IPS-18c (cell line): ENCODE results near the gene MMRN2.
A peak's percentile ranks its signal among the peaks of the same experiment; 100 is the strongest.
"Not testable (repeated sequence)": the region's sequence is repeated elsewhere in the genome, so short reads cannot be mapped to it uniquely, and the experiment has no call there.

Experiments
- H3K4me3 ChIP-seq: 2 replicates; pipeline ENCODE4 v1.7.0; 2013; ENCODE audit warnings: low read depth, mild to moderate bottlenecking, low read length, moderate library complexity; ENCODE audit not compliant: insufficient read depth
- H3K9me3 ChIP-seq: one replicate; pipeline ENCODE4 v1.6.1; 2013; ENCODE audit warnings: mild to moderate bottlenecking, low read length, moderate library complexity; ENCODE audit not compliant: control insufficient read depth, insufficient read depth

Gene MMRN2

DNA sequence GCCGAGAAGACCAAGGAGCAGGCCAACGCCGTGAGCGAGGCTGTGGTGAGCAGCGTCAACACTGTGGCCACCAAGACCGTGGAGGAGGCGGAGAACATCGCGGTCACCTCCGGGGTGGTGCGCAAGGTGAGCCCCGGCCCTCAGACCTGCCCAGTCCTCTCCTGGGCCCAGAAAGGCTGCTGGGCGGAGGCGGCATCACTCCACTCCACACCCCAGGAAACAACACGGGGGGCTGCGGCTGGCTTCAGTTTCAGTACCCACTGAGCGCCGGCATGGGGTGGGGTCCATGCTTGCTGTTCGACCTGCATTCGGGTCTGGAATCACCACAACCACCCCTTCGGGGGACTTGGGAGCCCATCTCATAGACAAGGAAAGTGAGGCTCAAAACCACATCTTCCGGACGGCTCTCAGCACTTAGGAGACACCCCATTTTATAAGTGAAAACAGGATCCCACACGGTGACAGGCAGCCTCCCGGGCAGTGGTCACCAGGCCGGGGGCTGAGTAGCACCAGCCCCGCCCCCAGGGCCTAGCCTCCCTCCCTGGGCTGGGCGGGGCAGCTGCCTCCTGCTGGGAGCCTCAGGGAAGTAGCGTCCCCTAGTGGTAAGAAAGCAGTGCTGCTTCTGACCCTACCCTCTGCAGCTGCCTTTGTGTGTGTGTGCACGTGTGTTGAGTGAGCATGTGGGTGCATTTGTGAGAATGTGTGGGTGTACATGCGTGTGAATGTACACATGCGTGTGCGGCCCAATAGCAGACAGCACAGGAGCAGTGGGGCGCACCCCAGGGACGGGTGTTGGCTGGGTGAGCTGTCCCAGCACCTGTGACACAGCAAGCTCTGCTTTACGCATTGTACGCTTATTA, 2.8 kb upstream of the MMRN2 start:
- H3K9me3 ChIP-seq, result no peaks in the 10 kb centered on the region
- H3K4me3 ChIP-seq, result no peak overlapping the region; the same call in 1 of the 2 replicates

DNA sequence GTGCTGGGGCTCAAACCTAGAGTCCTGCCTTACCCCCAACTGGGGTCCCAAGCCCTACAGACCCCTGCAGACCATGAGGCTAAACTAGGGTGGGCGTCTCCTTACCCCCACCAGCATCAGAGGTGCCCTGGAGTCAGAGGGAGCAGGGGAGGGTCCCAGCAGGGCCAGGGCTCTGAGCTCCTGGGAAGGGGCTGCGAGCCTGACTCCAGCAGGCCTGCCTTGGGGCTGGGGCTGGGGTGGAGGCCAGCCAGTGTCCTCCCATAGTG, 2.3 kb upstream of the MMRN2 start:
- Histone ChIP-seq H3K9me3 (no peaks in the 10 kb centered on the region), H3K4me3 (no peak overlapping the region; the same call in 1 of the 2 replicates)

DNA sequence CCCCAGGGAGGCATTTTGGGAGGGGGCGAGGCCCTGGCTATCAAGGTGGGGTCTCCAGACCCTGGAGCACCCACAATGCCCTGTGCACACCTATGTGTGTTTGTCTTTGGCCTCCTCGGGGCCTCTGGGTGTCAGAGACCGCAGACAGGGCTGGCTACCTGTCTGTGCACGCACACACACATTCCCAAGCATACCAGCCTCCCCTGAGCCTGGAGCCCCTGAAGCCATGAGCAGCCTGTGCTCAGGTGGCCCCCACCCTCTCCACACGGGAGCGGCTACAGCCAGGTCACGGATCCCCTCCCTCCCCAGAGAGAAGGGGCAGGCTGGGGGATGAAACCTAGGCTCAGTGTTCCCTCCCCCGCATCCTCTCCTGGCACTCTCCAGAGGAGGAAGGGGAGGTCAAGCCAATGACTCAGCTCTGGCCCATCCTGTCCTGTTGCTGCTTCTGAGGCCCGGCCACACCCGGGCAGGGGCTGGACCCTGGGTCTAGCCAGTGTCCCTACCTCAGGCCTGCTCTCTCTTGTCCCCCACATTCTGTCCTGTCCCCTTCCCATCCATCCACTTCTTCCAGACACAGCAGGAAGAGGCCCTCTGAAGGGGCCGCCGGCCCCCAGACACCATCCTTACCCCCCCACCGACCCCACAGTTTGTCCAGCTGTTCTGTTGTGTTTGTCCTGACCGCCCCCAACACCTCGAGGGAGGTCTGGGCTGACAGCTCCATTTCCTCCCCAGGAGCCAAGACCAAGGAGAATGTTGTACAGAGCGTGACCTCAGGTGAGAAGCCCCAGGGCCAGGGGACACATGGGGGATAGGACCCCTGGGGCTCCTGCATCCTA, 1.7 kb upstream of the MMRN2 start:
- Histone ChIP-seq H3K4me3 (no peak overlapping the region; the same call in 1 of the 2 replicates), H3K9me3 (no peaks in the 10 kb centered on the region)

DNA sequence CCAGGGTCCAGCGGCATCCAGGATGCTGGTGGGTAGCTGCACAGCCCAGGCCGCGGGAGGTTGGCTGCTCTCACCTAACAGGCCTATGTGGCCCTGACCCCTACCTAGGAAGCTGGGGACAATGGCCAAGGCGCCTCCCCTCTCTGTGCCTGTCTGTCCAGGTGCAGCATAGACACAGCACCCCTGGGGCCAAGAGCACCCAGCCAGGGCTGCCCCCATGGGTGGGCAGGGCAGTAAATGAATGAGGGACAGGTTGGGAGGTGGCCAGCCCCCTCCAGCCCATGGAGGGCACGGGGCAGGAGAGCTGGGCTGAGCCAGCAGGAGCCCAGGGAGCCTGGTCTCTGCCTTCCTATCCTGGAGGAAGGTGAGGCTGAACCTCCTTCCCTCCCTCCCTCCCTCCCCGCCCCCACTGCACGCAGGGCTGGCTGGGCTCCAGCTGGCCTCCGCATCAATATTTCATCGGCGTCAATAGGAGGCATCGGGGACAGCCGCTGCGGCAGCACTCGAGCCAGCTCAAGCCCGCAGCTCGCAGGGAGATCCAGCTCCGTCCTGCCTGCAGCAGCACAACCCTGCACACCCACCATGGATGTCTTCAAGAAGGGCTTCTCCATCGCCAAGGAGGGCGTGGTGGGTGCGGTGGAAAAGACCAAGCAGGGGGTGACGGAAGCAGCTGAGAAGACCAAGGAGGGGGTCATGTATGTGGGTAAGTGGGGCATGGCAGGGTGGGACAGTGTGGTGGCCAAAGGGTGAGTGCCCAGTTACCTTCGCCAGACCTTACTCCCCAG, 893 bp upstream of the MMRN2 start, which contains the start of gene SNCG:
Gene SNCG (plus strand): TSS at position 484 of the 785 bp plus-strand sequence. CDS start 99 bp downstream, at position 583.
- H3K4me3 ChIP-seq, result no peak within 1 kb of the TSS; the same call in 1 of the 2 replicates

DNA sequence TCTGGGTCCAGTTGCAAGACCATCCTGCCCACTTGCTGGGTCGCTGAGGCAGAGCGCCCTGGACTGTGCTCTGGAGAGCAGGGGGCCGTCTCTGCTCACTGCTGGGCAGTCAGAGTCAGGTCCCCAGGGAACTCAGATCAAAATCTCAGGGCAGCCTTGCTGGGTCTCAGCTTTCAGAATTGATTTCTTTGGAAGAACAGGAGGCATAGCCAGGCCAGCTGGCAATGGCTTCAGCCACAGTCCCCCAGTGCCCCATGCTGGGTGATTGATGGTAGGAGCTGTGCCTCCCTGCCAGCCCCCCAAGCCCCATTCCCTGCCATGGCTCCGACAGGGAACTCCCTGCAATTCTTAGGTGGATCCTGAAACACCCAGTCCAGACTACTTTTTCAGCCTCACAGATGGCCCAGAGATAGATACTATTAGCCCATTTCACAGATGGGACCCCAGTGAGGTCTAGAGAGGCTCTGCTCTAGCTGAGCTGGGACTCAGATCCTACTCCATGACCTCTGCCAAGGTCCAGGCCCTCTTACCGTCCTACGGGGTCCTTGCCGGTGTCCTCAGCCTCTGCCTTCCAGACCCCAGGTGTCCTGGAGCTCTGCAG, 467 bp downstream of the MMRN2 start:
- Histone ChIP-seq H3K4me3 (no peak overlapping the region), H3K9me3 (peaks cover 2% of the 10 kb centered on the region)

More for the DNA sequence above, 893 bp upstream of the MMRN2 start, which contains the start of gene SNCG:
- H3K9me3 ChIP-seq, result no peaks in the 10 kb centered on the region

DNA sequence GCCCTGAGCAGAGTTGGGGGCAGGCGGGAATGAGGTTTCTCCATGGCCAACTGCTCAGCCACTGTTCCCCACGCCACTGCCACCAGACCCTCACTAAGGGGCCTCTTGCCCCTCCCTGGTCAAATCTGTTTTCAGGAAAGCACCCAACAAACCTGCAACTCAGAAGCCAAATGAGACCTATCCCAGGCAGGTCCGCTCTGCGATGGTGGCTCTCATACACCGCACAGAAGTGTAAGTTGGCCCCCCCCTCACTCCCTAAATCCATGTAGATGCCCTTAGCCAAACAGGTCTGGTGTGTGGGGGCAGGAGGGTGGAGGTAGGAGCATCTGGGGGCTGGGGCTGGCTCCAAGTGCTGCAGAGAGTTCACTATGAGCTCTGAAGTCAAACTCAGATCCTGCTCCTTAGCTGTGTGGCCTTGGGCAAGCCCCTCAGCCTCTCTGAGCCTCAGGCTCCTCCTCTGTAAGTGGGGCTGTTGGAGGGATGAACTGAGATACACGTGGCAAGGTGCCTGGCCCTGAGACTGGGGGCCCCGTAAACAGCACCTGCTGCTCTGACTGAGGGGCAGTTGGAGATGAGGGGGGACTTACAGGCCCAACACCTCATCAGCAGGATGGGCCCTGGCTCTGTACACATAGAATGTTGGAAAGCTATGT, 1.1 kb downstream of the MMRN2 start:
- peaks cover 5% of the 10 kb centered on the region for H3K9me3 ChIP-seq
- no peak overlapping the region for H3K4me3 ChIP-seq

DNA sequence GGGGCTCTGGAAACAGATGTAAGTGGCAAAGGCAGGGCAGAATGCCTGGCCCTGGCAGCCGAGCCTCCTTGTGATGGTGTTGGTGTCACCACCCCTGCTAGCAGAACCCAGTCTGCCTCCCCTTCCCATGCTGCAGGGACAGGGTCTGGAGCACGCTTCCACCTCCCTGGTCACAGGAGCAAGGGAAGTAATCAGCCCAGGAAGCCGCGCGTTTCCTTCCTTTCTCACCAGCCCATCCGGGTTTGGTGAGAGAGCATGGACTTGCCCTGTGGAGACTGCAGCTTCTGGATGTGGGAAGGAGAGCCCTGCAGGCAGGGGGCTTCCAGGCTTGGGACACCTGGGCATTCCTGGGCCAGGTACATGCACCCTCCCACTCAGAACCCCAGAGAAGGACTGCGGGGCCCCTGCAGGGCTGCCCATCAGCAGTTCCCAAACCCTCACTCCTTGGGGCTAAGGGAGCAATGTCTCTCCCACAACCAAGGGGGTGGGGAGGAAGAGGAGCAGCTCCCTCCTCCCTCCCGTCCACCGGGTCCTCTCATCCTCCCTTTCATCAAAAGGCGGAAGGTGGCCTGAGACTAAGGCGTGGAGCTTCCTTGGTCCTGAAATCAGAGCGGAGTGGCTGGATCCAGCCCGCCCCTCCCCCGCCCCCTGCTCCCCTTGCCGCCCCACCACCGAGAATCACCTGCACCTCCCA, 1.8 kb downstream of the MMRN2 start:
- Histone ChIP-seq H3K4me3 (no peak overlapping the region), H3K9me3 (peaks cover 5% of the 10 kb centered on the region)

DNA sequence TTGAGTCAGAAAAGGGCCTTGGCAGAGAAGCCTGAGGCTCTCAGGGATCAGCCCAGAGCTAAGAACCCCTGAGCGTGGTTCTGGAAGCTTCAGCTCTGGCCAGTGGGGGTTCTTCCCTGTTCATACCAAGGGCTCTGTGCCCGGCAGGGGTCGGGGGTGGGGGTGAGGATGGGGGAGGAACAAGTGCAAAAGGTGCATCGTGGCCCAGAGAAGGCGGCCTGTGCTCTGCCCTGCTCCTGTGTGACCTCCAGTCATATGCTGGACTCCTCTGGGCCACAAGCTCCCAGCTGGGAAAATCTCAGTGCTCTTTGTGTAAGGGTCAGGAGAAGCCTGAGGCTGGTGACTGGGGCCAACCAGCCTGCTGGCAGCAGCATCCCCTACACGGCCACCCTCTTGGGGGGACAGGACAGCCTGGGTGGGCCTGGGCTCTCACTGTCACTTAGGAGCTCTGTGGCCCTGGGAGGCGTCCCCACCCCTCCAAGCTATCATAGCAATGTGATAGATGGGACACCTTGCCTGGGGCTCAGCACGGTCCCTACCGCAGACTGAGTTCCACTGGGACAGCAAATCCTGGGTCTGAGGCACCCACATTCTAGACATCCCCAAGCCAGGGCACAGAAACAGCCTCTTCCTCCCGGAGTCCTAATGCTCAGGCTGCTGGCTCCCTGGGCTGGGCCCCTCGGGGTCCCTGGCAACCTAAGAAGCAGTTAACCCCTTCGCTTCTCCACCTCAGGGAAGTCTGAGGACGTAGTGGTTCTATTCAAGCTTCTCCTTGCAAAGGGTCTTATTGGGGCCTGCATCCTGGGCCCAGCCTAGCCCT, 2.5 kb downstream of the MMRN2 start:
- H3K4me3 ChIP-seq, result 0 out of 2 replicates have a peak overlapping the region, but pooled peaks have one; percentile 2
- H3K9me3 ChIP-seq, result peaks cover 5% of the 10 kb centered on the region

DNA sequence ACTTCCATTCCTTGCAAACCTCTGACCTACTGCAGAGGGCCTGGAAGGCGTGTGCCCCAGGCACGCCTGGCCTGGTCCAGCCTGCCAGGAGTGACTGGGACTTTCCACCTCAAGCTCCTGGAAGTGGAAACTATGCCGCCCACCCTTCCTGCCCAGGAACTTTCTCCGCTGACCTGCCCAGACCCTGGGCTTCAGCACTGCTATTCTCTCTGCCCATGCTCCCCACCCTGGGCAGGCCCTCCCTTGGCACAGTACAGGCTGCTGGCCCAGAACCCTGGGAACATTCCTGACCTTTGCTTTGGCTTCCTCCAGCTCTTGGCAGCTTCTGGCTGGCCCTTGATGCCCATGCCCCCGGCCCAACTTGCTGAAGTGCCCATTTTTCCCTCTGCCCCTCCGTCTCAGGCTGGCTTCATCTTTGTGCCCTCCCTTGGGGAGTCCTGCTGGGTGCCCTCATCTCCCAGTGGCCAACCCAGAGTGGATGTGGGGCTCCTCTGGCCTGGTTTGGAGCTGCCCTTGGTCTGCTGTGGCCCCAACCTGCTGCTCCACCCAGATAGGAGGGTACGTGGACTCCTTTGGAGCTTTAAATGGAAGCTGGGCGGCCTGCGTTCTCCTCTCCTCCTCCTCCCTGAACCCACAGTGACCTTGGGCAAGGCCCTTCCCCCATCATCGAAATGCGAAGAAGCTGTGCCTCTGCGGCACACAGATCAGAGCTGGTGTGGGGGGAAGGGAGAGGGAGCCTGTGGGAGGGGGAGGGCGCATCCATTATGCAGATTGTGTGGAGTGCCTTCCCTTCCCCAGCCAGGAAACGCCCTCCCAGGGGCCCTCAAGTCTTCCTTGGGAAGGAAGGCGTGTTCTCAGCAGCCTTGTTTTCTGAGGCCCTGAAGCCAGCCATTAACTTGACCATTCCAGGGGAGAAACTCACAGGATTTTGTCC, 3.4 kb downstream of the MMRN2 start:
- Histone ChIP-seq H3K4me3 (0 out of 2 replicates have a peak overlapping the region, but pooled peaks have one; percentile 2), H3K9me3 (peaks cover 5% of the 10 kb centered on the region)

DNA sequence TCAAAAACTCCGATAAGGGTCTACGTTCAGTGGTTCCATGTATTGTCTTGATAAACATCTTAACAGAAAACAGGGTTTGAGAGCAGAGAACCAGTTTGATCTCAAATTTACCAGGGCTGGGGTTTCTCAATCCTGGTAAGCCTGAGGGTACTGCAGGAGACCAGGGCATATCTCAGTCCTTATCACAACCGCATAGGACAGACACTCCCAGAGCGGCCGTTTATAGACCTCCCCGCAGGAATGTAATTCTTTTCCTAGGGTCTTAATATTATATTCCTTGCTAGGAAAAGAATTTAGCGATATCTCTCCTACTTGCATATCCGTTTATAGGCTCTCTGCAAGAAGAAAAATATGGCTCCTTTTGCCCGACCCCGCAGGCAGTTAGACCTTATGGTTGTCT, 4.7 kb downstream of the MMRN2 start:
- H3K9me3 ChIP-seq, H3K4me3 ChIP-seq: not testable (repeated sequence)

DNA sequence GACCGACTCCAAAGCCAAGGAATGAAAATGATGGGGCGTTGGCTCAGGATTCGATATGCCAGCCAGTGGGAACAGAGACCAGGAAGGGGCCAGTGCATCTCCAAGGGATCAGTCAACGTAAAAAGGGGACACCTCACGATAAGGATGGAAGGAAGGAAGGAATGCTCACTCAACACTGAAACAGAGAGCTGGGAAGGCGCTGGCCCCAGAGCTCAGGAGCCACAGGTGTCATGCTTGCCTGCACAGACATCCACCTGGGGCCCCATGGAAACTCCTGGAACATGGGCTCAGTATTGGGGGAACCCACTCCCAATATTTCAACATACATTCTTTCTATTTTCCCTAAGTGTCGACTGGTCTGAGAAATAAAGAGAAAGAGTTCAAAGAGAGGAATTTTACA, 5.3 kb downstream of the MMRN2 start:
- Histone ChIP-seq H3K9me3 (peaks cover 5% of the 10 kb centered on the region), H3K4me3 (no peak overlapping the region)

DNA sequence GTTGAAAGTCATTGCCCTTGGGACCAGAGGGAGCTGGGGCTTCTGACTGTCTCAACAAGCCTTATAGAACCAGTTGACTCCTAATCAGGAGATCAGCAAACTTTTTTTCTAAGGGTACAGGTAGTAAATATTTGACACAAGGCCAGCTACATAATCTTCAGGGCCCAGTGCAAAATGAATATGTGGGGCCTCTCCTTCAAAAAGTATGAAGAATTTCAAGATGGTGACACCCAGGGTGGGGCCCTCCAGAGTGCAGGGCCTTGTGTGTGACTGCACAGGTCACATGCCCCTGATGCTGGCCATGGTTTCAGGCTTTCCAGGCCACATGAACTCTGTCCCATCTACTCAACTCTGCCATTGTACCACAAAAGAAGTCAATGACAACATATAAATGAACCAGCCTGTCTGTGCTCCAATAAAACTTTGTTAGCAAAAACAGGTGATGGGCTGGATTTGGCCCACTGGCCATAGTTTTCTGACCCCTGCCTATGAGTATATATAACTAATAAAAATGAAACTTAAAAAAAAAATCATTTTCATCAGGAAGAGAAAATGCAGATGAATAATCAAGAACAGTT, 6.1 kb downstream of the MMRN2 start:
- Histone ChIP-seq H3K9me3 (peaks cover 5% of the 10 kb centered on the region), H3K4me3 (no peak overlapping the region)

DNA sequence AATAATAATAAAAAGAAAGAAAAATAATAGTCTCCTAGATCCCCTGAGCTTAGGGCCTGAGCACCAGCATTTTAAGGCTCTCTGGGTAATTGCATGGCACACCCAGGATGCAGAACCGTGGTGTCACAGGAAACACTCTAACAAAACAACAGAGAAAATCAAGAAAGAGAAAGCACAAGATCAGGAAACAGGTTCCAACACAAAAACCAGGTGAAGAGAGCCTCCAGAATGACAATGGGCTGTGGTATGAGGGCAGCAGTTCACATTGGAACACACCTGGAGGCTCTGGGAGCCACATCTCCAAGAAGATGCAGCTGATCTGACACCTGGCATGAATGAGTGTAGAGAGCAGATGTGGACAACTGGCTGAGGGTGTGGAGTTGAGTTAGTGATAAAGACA, 7.1 kb downstream of the MMRN2 start:
- no peak overlapping the region; the same call in 1 of the 2 replicates for H3K4me3 ChIP-seq
- H3K9me3 ChIP-seq, result peaks cover 5% of the 10 kb centered on the region

DNA sequence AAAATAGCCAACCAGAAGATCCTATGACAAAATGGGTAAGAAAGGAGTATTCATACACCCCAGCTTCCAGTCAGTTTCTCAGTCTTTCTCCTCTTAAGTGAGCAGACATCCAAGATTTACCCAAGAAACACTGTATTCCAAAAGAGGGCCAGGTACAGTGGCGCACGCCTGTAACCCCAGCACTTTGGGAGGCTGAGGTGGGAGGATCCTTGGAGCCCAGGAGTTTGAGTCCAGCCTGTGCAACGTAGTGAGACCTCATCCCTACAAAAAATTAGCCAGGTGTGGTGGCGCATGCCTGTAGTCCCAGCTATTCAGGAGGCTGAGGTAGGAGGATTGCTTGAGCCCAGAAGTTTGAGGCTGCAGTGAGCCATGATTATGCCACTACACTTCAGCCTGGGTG, 9.6 kb downstream of the MMRN2 start:
- not testable (repeated sequence) for H3K9me3 ChIP-seq, H3K4me3 ChIP-seq
